ENCODE data around the gene BPIFA3. TPM values are rescaled to one million over a fixed set of nuclear protein-coding genes. Genes with fewer than 3 reads are reported as not detected.

The BPIFA3 gene
- total and polyA plus RNA-seq, 2 of the 8 experiments (the other 6 are each of a cell fraction or from before 2014, with no cell fraction given) = not detected

- TF ChIP-seq POLR2A (IDR thresholded peaks at IDR 0.05; ENCODE audit: control extremely low read depth in 1 of 2, low read depth in 2 of 2, low read length in 2 of 2) = no peak
- TF ChIP-seq BACH1 (IDR thresholded peaks at IDR 0.05; ENCODE audit: low read length) = no peak
- TF ChIP-seq RNF2 (IDR thresholded peaks at IDR 0.05; ENCODE audit: borderline replicate concordance, low read depth, low read length, missing control alignments, poor library complexity, severe bottlenecking) = no peak
- TF ChIP-seq FOSL1 (IDR thresholded peaks at IDR 0.05; ENCODE audit: insufficient read depth, low read depth, low read length) = no peak
Observed at GRCh38 chr20:33235696-33236095, 18.5 kb downstream of the BPIFA3 start, which contains the start of gene BPIFA1 (continued).

Data from H1 (cell line).